Measurements from ENCODE around the gene C14orf119. TPM values are rescaled to one million over a fixed set of nuclear protein-coding genes. Genes with fewer than 3 reads are reported as not detected.

C14orf119 gene
- total RNA-seq, 1 experiment from 2014 or later, result 65.1 TPM

DNA sequence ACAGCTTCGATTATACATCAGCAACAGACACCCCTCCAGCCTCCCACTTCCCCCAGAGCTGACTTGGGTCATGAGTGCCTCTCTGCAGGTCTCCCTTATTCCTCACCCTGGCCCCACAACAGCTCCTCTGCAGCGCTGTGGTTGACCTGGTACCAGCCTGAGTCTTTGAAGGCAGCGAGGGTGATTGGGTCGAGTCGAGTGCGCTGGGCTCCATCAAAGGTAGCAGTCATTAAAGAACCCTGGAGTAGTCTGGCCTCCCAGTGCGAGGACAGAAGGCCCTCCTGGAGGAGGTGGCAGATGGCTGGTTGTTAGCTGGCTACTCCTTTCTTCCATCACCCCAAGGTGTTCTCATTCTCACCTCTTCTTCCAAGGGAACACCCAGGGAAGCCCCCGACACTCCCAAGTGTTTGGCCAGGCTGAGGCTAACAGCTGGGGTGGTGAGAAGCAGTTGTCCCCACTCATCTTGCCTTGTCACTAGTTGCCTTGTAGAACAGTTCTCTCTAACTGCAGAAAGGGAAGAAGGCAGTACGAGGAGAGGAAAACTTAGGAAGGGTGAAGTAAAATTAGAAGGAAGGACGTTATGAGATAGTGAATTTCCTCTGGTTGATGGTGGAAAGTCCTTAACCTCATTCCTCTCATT lies 6.8 kb downstream of the C14orf119 start:
- Mint-ChIP-seq H3K4me1 (peaks cover 51 to 60% of the 10 kb centered on the region in 2 experiments), H3K27ac (no peak overlapping the region)
- no peak overlapping the region for H2AK5ac ChIP-seq (ENCODE audit: insufficient read length, low read length)

More for the DNA sequence above, 6.8 kb downstream of the C14orf119 start:
- WGBS (ENCODE audit: extremely low coverage, insufficient read length, low lambda C conversion rate), result no CpG with 5 or more reads among the region's 10 CpGs
- Histone ChIP-seq H2BK15ac (ENCODE audit: low read depth, low read length) (no peak overlapping the region), H3K27ac (ENCODE audit: insufficient read length, low read depth, low read length) (no peak overlapping the region), H3K9me3 (ENCODE audit: control insufficient read depth, low read depth, low read length) (no peaks in the 10 kb centered on the region), H3K23ac (ENCODE audit: insufficient read length, low read depth, low read length) (no peak overlapping the region), H3K79me2 (ENCODE audit: insufficient read depth, low read length) (peaks cover 4% of the 10 kb centered on the region; the same call in 1 of the 2 replicates), H4K20me1 (ENCODE audit: control insufficient read depth, insufficient read depth, insufficient read length) (no peaks in the 10 kb centered on the region), H3K27me3 (ENCODE audit: insufficient read depth, low read length) (no peaks in the 10 kb centered on the region), H2BK5ac (ENCODE audit: insufficient read length, low read length) (no peak overlapping the region), H2BK120ac (ENCODE audit: low read depth, low read length, poor library complexity, severe bottlenecking) (no peak overlapping the region), H3K4me1 (ENCODE audit: insufficient read depth, low read length) (no peaks in the 10 kb centered on the region; the same call in 1 of the 2 replicates), H3K56ac (ENCODE audit: insufficient read length, low read depth, low read length) (no peak overlapping the region), H2AFZ (ENCODE audit: low read length) (no peak overlapping the region), H3K23me2 (ENCODE audit: insufficient read length, low read depth, low read length, poor library complexity, severe bottlenecking) (no peaks in the 10 kb centered on the region), H3T11ph (ENCODE audit: low read length) (no peak overlapping the region), H4K91ac (ENCODE audit: insufficient read length, low read depth, low read length) (no peak overlapping the region), H2BK20ac (ENCODE audit: low read depth, low read length, poor library complexity, severe bottlenecking) (no peak overlapping the region), H3K14ac (ENCODE audit: insufficient read depth, low read length) (no peak overlapping the region; the same call in 1 of the 2 replicates), H3K79me1 (ENCODE audit: insufficient read depth, low read depth, low read length, poor library complexity, severe bottlenecking) (no peaks in the 10 kb centered on the region), H3K4ac (ENCODE audit: low read depth, low read length) (no peak overlapping the region), H4K8ac (replicated peaks; ENCODE audit: insufficient read length, low read depth, low read length) (no peak overlapping the region), H3K9ac (ENCODE audit: extremely low read depth, insufficient read length, low read length) (no peak overlapping the region), H2BK12ac (ENCODE audit: insufficient read length, low read depth, low read length) (no peak overlapping the region), H3K4me2 (ENCODE audit: insufficient read depth, insufficient read length, low read length) (no peak overlapping the region), H4K5ac (ENCODE audit: insufficient read length, low read depth, low read length) (no peak overlapping the region), H3K18ac (ENCODE audit: insufficient read length, low read depth, low read length) (no peak overlapping the region)
- Mint-ChIP-seq H3K4me3 (no peak overlapping the region), H3K27me3 (ENCODE audit: low read depth) (peaks cover 27% of the 10 kb centered on the region), H3K36me3 (ENCODE audit: insufficient read depth in 1 of 3, low read depth in 3 of 3) (peaks cover 10 to 21% (median 19%) of the 10 kb centered on the region in 3 experiments), H3K9me3 (no peaks in the 10 kb centered on the region)
- DNase-seq, result no peak
- TF ChIP-seq, protein P1, sequence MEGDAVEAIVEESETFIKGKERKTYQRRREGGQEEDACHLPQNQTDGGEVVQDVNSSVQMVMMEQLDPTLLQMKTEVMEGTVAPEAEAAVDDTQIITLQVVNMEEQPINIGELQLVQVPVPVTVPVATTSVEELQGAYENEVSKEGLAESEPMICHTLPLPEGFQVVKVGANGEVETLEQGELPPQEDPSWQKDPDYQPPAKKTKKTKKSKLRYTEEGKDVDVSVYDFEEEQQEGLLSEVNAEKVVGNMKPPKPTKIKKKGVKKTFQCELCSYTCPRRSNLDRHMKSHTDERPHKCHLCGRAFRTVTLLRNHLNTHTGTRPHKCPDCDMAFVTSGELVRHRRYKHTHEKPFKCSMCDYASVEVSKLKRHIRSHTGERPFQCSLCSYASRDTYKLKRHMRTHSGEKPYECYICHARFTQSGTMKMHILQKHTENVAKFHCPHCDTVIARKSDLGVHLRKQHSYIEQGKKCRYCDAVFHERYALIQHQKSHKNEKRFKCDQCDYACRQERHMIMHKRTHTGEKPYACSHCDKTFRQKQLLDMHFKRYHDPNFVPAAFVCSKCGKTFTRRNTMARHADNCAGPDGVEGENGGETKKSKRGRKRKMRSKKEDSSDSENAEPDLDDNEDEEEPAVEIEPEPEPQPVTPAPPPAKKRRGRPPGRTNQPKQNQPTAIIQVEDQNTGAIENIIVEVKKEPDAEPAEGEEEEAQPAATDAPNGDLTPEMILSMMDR (conservative IDR thresholded peaks at IDR 0.05), result no peak

Data from H9 (cell line).